ENCODE results near the gene USP32. TPM values are rescaled to one million over a fixed set of nuclear protein-coding genes. Genes with fewer than 3 reads are reported as not detected.

The USP32 gene
- total and polyA plus RNA-seq, 4 donors, result 11.6 to 103 (median 42.9) TPM

DNA sequence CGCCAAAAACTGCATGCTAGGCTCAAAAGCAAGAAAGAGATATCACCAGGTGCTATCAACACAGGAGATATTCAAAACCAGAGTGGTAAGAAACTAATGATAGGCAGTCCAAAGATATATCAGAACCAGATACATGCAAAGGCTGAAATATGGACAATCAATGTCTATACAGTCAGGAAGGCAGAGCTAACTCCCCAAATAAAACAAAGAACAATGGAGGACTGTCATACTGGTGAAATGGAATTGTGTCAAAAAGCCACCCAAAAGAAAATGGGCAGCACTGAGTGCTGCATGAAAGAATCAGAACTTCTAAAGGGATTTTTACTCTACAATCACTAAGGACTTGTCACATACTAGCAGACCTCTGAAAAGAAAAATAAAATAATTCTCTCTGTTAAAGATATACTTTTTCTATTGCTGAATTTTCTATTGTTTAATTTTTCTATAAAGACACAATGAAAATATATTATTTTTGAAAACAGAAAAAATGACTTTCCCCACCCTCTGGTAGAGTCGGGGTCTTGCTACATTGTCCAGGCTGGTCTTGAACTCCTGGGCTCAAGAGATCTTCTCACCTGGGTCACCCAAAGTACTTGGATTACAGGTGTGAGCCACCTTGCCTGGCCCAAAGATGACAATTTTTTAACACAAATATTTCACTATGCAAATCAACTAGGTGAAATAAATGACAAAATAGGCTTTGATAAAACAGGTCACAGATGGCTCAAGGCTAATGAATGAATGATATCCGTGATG, 98.2 kb downstream of the USP32 start:
- no peak overlapping the region for H3K27ac ChIP-seq (ENCODE audit: low read depth in 1 of 2, low read length in 2 of 2)
- H3K36me3 ChIP-seq (ENCODE audit: control insufficient read depth in 4 of 4, insufficient read depth in 3 of 4, low read depth in 1 of 4, low read length in 3 of 4), result peaks cover 0 to 4% (median 0%) of the 10 kb centered on the region in 4 donors
- no peaks in the 10 kb centered on the region for H3K27me3 ChIP-seq (ENCODE audit: control insufficient read depth in 4 of 4, insufficient read depth in 4 of 4, low read length in 3 of 4)
- no peak overlapping the region for H3K9ac ChIP-seq (ENCODE audit: low read depth in 1 of 2, low read length in 2 of 2)
- no peak overlapping the region for H3K4me3 ChIP-seq (ENCODE audit: low read depth in 1 of 3, low read length in 3 of 3)
- no peaks in the 10 kb centered on the region for H3K9me3 ChIP-seq (ENCODE audit: control insufficient read depth in 4 of 4, low read length in 3 of 4)
- WGBS, result 94% methylated on average over 3 of the region's 3 CpGs
- peaks cover 0 to 2% (median 0%) of the 10 kb centered on the region in 4 donors for H3K4me1 ChIP-seq (ENCODE audit: control insufficient read depth in 4 of 4, insufficient read depth in 4 of 4, low read length in 3 of 4)
- TF ChIP-seq EGR1 (IDR thresholded peaks at IDR 0.05; ENCODE audit: low read depth in 2 of 2), result no peak
- no peak for TF ChIP-seq REST (IDR thresholded peaks at IDR 0.05)
- TF ChIP-seq HNF4G (IDR thresholded peaks at IDR 0.05), result no peak
- TF ChIP-seq ZBTB33 (IDR thresholded peaks at IDR 0.05), result no peak
- TF ChIP-seq FOXA1 (IDR thresholded peaks at IDR 0.05), result no peak
- TF ChIP-seq, protein P1, sequence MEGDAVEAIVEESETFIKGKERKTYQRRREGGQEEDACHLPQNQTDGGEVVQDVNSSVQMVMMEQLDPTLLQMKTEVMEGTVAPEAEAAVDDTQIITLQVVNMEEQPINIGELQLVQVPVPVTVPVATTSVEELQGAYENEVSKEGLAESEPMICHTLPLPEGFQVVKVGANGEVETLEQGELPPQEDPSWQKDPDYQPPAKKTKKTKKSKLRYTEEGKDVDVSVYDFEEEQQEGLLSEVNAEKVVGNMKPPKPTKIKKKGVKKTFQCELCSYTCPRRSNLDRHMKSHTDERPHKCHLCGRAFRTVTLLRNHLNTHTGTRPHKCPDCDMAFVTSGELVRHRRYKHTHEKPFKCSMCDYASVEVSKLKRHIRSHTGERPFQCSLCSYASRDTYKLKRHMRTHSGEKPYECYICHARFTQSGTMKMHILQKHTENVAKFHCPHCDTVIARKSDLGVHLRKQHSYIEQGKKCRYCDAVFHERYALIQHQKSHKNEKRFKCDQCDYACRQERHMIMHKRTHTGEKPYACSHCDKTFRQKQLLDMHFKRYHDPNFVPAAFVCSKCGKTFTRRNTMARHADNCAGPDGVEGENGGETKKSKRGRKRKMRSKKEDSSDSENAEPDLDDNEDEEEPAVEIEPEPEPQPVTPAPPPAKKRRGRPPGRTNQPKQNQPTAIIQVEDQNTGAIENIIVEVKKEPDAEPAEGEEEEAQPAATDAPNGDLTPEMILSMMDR (IDR thresholded peaks at IDR 0.05; ENCODE audit: low read depth, low read length, missing input control), result no peak
- TF ChIP-seq GABPA (IDR thresholded peaks at IDR 0.05 in 1 of 2, conservative IDR thresholded peaks at IDR 0.05 in 1 of 2), result no peak
- TF ChIP-seq JUND (IDR thresholded peaks at IDR 0.05), result no peak
- TF ChIP-seq TAF1 (conservative IDR thresholded peaks at IDR 0.05), result no peak
- no peak for TF ChIP-seq YY1 (IDR thresholded peaks at IDR 0.05)
- no peak for TF ChIP-seq RAD21 (IDR thresholded peaks at IDR 0.05)
- TF ChIP-seq RXRA (IDR thresholded peaks at IDR 0.05), result no peak
- no peak for TF ChIP-seq NR2F2 (IDR thresholded peaks at IDR 0.05)
- no peak for TF ChIP-seq FOXA2 (IDR thresholded peaks at IDR 0.05)
- no peak for TF ChIP-seq HNF4A (conservative IDR thresholded peaks at IDR 0.05)
- no peak for TF ChIP-seq SP1 (IDR thresholded peaks at IDR 0.05)
- DNase-seq (ENCODE audit: low spot score), result no peak

DNA sequence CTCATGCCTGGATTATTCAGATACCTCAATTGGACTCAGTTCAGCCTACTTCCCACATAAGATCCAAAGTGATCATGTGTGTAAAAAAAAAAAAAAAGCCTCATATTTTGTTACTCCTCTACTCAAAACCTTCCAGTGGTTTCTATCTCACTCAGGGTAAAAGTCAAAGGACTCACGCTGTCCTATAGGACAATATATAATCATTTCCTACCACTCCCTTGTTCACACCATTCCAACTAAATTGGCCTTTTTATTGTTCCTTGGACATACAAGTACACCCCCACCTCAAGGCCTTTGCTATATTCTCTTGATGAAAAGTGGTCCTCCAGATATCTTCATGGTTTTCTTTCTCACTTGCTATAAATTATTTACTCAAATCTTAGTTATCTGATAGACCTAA, 99.2 kb downstream of the USP32 start:
- DNase-seq (ENCODE audit: low spot score), result no peak
- WGBS, result 94% methylated on average over 1 of the region's 1 CpG
- Histone ChIP-seq H3K4me3 (ENCODE audit: low read depth in 1 of 3, low read length in 3 of 3) (no peak overlapping the region), H3K4me1 (ENCODE audit: control insufficient read depth in 4 of 4, insufficient read depth in 4 of 4, low read length in 3 of 4) (peaks cover 0 to 2% (median 0%) of the 10 kb centered on the region in 4 donors), H3K27me3 (ENCODE audit: control insufficient read depth in 4 of 4, insufficient read depth in 4 of 4, low read length in 3 of 4) (no peaks in the 10 kb centered on the region), H3K9ac (ENCODE audit: low read depth in 1 of 2, low read length in 2 of 2) (no peak overlapping the region), H3K9me3 (ENCODE audit: control insufficient read depth in 4 of 4, low read length in 3 of 4) (no peaks in the 10 kb centered on the region), H3K36me3 (ENCODE audit: control insufficient read depth in 4 of 4, insufficient read depth in 3 of 4, low read depth in 1 of 4, low read length in 3 of 4) (peaks cover 0 to 4% (median 0%) of the 10 kb centered on the region in 4 donors), H3K27ac (ENCODE audit: low read depth in 1 of 2, low read length in 2 of 2) (no peak overlapping the region)
- TF ChIP-seq RXRA (IDR thresholded peaks at IDR 0.05), result no peak
- TF ChIP-seq EGR1 (IDR thresholded peaks at IDR 0.05; ENCODE audit: low read depth in 2 of 2), result no peak
- no peak for TF ChIP-seq ZBTB33 (IDR thresholded peaks at IDR 0.05)
- TF ChIP-seq, protein P2, sequence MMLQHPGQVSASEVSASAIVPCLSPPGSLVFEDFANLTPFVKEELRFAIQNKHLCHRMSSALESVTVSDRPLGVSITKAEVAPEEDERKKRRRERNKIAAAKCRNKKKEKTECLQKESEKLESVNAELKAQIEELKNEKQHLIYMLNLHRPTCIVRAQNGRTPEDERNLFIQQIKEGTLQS (IDR thresholded peaks at IDR 0.05), result no peak
- TF ChIP-seq, protein P3, sequence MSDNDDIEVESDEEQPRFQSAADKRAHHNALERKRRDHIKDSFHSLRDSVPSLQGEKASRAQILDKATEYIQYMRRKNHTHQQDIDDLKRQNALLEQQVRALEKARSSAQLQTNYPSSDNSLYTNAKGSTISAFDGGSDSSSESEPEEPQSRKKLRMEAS (IDR thresholded peaks at IDR 0.05), result no peak
- no peak for TF ChIP-seq JUND (IDR thresholded peaks at IDR 0.05)
- no peak for TF ChIP-seq RAD21 (IDR thresholded peaks at IDR 0.05)
- TF ChIP-seq YY1 (IDR thresholded peaks at IDR 0.05), result no peak
- TF ChIP-seq HNF4G (IDR thresholded peaks at IDR 0.05), result no peak
- no peak for TF ChIP-seq TAF1 (conservative IDR thresholded peaks at IDR 0.05)
- TF ChIP-seq HNF4A (conservative IDR thresholded peaks at IDR 0.05), result no peak
- TF ChIP-seq, protein P1 (IDR thresholded peaks at IDR 0.05; ENCODE audit: low read depth, low read length, missing input control), result no peak
